SK-N-SH (cell line): ENCODE data around the gene DNAH7. TPM values are rescaled to one million over a fixed set of nuclear protein-coding genes. Genes with fewer than 3 reads are reported as not detected.

Experiments used
- CTCF ChIA-PET: fragments of 300-600, 350-600 bp; formaldehyde crosslinking; extraction: SDS; loops from one replicate; lab custom pipeline; 2021; lab: Yijun Ruan, JAX
- POLR2A ChIA-PET: fragments of 350-600 bp; sonication (Branson Sonifier 250); formaldehyde crosslinking; extraction: SDS; loops from one replicate; lab custom pipeline; 2020; ENCODE audit warnings: antibody characterized with exemption, inconsistent platforms; lab: Yijun Ruan, JAX
- DNase-seq: peaks from one replicate; pipeline ENCODE4 v3.0.0; 2012
- H2AFZ ChIP-seq: fragments of 200-600 bp; sonication (generic); 2 replicates; pipeline ENCODE4 v1.8.1; 2016; ENCODE audit warnings: antibody characterized with exemption, mild to moderate bottlenecking, low read depth
- H3F3A ChIP-seq: fragments of 200-600 bp; sonication (generic); replicated peaks from 2 replicates; pipeline ENCODE3; 2016; ENCODE audit warnings: antibody characterized with exemption, mild to moderate bottlenecking; ENCODE audit not compliant: insufficient read depth
- H3K27ac ChIP-seq, 2 experiments: fragments of 200-500 bp in 1 of 2; fragments of 200-600 bp in 1 of 2; sonication (Bioruptor generic) in 1 of 2; sonication (generic), shearing (Covaris generic) in 1 of 2; 2 replicates each; pipeline versions ENCODE4 v1.5.1 to v1.6.1; 2014 to 2016; ENCODE audit warnings: low read depth in 2 of 2, inconsistent platforms in 1 of 2, low read length in 1 of 2, mild to moderate bottlenecking in 1 of 2, mixed read lengths in 1 of 2
- H3K27me3 ChIP-seq: fragments of 200-600 bp; sonication (generic), shearing (Covaris generic); 2 replicates; pipeline ENCODE4 v1.6.1; 2016; ENCODE audit warnings: mixed run types; ENCODE audit not compliant: insufficient read depth
- H3K36me3 ChIP-seq, 2 experiments: fragments of 200-500 bp in 1 of 2; fragments of 200-600 bp in 1 of 2; sonication (Bioruptor generic) in 1 of 2; sonication (generic) in 1 of 2; replicated peaks in 1 of 2; 2 replicates each; pipeline versions ENCODE3 to v1.5.1; 2014 to 2016; ENCODE audit warnings: low read length in 1 of 2, mild to moderate bottlenecking in 1 of 2; ENCODE audit not compliant: insufficient read depth in 2 of 2, control insufficient read depth in 1 of 2
- H3K4me1 ChIP-seq, 2 experiments: fragments of 200-500 bp in 1 of 2; fragments of 200-600 bp in 1 of 2; sonication (Bioruptor generic) in 1 of 2; sonication (generic), shearing (Covaris generic) in 1 of 2; 2 replicates each; pipeline versions ENCODE4 v1.5.1 to v1.6.1; 2014 to 2016; ENCODE audit warnings: low read depth in 1 of 2, low read length in 1 of 2, mixed run types in 1 of 2; ENCODE audit not compliant: insufficient read depth in 2 of 2, control insufficient read depth in 1 of 2
- H3K4me2 ChIP-seq: fragments of 200-600 bp; sonication (generic), shearing (Covaris generic); 2 replicates; pipeline ENCODE4 v1.6.1; 2017; ENCODE audit warnings: mixed run types
- H3K4me3 ChIP-seq, 2 experiments: fragments of 200-500 bp in 1 of 2; fragments of 200-600 bp in 1 of 2; sonication (Bioruptor generic) in 1 of 2; sonication (generic), shearing (Covaris generic) in 1 of 2; 2 replicates each; pipeline versions ENCODE4 v1.5.1 to v1.8.1; 2014 to 2016; ENCODE audit warnings: low read depth in 2 of 2, inconsistent platforms in 1 of 2, low read length in 1 of 2, mild to moderate bottlenecking in 1 of 2, mixed read lengths in 1 of 2, moderate library complexity in 1 of 2
- H3K79me2 ChIP-seq: fragments of 200-600 bp; sonication (generic); 2 replicates; pipeline ENCODE4 v1.8.1; 2017; ENCODE audit warnings: mild to moderate bottlenecking; ENCODE audit not compliant: insufficient read depth
- H3K9ac ChIP-seq: fragments of 200-600 bp; sonication (generic); 2 replicates; pipeline ENCODE4 v1.6.1; 2017; ENCODE audit warnings: mixed run types
- H3K9me2 ChIP-seq: fragments of 200-600 bp; sonication (generic); 2 replicates; pipeline ENCODE4 v1.6.1; 2017; ENCODE audit warnings: mixed run types
- H3K9me3 ChIP-seq: fragments of 200-600 bp; sonication (generic); 2 replicates; pipeline ENCODE4 v1.6.1; 2017; ENCODE audit warnings: mixed run types, mild to moderate bottlenecking, moderate library complexity
- H4K20me1 ChIP-seq: fragments of 200-600 bp; sonication (generic); 2 replicates; pipeline ENCODE4 v1.6.1; 2017; ENCODE audit warnings: mild to moderate bottlenecking, mixed run types; ENCODE audit not compliant: insufficient read depth
- CHD2 ChIP-seq: fragments of 150-350 bp; IDR thresholded peaks from 2 replicates; pipeline ENCODE4 v1.6.1; 2018; ENCODE audit warnings: low read length; ENCODE audit not compliant: partially characterized antibody
- CTCF ChIP-seq: fragments of 200-600 bp; sonication (generic); IDR thresholded peaks from 2 replicates; pipeline ENCODE4 v1.6.1; 2017; ENCODE audit warnings: antibody characterized with exemption, mild to moderate bottlenecking, moderate library complexity
- EZH2phosphoT487 ChIP-seq: fragments of 200-600 bp; sonication (generic); IDR thresholded peaks from 2 replicates; pipeline ENCODE4 v1.6.1; 2017; ENCODE audit warnings: low read depth, mixed run types, mild to moderate bottlenecking, antibody characterized with exemption, moderate library complexity, borderline replicate concordance
- FOSL2 ChIP-seq: IDR thresholded peaks from 2 replicates; pipeline ENCODE4 v1.4.0; 2012; ENCODE audit warnings: low read depth, mild to moderate bottlenecking, moderate library complexity, borderline replicate concordance
- REST ChIP-seq: IDR thresholded peaks from 2 replicates; pipeline ENCODE4 v1.6.1; 2012; ENCODE audit warnings: mild to moderate bottlenecking, low read depth, low read length, moderate library complexity
- TAF1 ChIP-seq: IDR thresholded peaks from 2 replicates; pipeline ENCODE4 v1.6.1; 2012; ENCODE audit warnings: low read depth, mild to moderate bottlenecking, low read length, moderate library complexity, borderline replicate concordance
- TCF12 ChIP-seq: IDR thresholded peaks from 2 replicates; pipeline ENCODE4 v1.4.0; 2012
- TEAD4 ChIP-seq: IDR thresholded peaks from 2 replicates; pipeline ENCODE4 v1.4.0; 2012; ENCODE audit warnings: mild to moderate bottlenecking, borderline replicate concordance; ENCODE audit not compliant: insufficient read depth
- USF2 ChIP-seq: fragments of 150-350 bp; IDR thresholded peaks from 2 replicates; pipeline ENCODE4 v1.6.1; 2017; ENCODE audit warnings: antibody characterized with exemption, low read length, low read depth, borderline replicate concordance
- WGBS: methylation state at CpG from one replicate; pipeline ENCODE4 v1.1.6; 2017; ENCODE audit warnings: low lambda C conversion rate; 5-methylcytosine and 5-hydroxymethylcytosine counted together
- polyA plus RNA-seq, 3 experiments: library from polyadenylated mRNA; depleted of rRNA; stranded (reverse); fragments of >200 nt; gene quantifications; 2 replicates each; pipeline ENCODE4 v1.2.3, GENCODE V29; 2012

DNAH7 gene
- polyA plus RNA-seq, 1 of the 3 experiments (the other 2 are of a cell fraction): 1.2 TPM

GRCh38 chr2:195863564-195863963 lies 205.1 kb downstream of the DNAH7 start:
- Histone ChIP-seq H3K9me2 (no peaks in the 10 kb centered on the region), H2AFZ (no peak overlapping the region), H3K9me3 (no peaks in the 10 kb centered on the region), H4K20me1 (no peaks in the 10 kb centered on the region), H3K79me2 (no peaks in the 10 kb centered on the region), H3F3A (no peaks in the 10 kb centered on the region), H3K27ac (no peak overlapping the region), H3K4me3 (no peak overlapping the region), H3K4me2 (no peak overlapping the region), H3K9ac (no peak overlapping the region), H3K27me3 (no peaks in the 10 kb centered on the region), H3K36me3 (no peaks in the 10 kb centered on the region), H3K4me1 (no peaks in the 10 kb centered on the region)
- TF ChIP-seq TCF12 (no peak), CTCF (no peak), CHD2 (no peak), TEAD4 (no peak), USF2 (no peak), FOSL2 (no peak), EZH2phosphoT487 (no peak), TAF1 (no peak)
- no peak for DNase-seq
- ChIA-PET CTCF (interaction anchor here (0.6 kb wide), 1 partner anchor 1025 kb away, joined by 3 read pairs; no protein-coding TSS in a partner anchor), POLR2A (no interaction called here)
- 78% methylated on average over 4 of the region's 4 CpGs for WGBS

- CTCF ChIA-PET: interaction anchor here (0.6 kb wide), 1 partner anchor 1025 kb away, joined by 3 read pairs; no protein-coding TSS in a partner anchor
- no peak overlapping the region for H3K4me2 ChIP-seq
- POLR2A ChIA-PET: no interaction called here
These were observed 205.5 kb downstream of the DNAH7 start for GRCh38 chr2:195863121-195863520.

More at GRCh38 chr2:195863121-195863520, 205.5 kb downstream of the DNAH7 start:
- no peaks in the 10 kb centered on the region for H3K79me2 ChIP-seq
- H3K4me1 ChIP-seq: no peaks in the 10 kb centered on the region
- no peak for TF ChIP-seq REST
- TF ChIP-seq, all 33 proteins: peak for 0
- no peak overlapping the region for H3K27ac ChIP-seq
- H4K20me1 ChIP-seq: no peaks in the 10 kb centered on the region
- no peak overlapping the region for H2AFZ ChIP-seq
- no peak for DNase-seq
- no peaks in the 10 kb centered on the region for H3F3A ChIP-seq
- H3K9ac ChIP-seq: no peak overlapping the region
- no peaks in the 10 kb centered on the region for H3K9me3 ChIP-seq
- WGBS: 87% methylated on average over 3 of the region's 3 CpGs
- no peaks in the 10 kb centered on the region for H3K36me3 ChIP-seq
- no peaks in the 10 kb centered on the region for H3K9me2 ChIP-seq
- no peaks in the 10 kb centered on the region for H3K27me3 ChIP-seq
- H3K4me3 ChIP-seq: no peak overlapping the region
